SK-N-MC (cell line): ENCODE results near the gene ZMYND15.

Experiments
- EZH2 ChIP-seq: fragments of 200-600 bp; sonication (generic); IDR thresholded peaks from one replicate; pipeline ENCODE4 v1.6.1; 2017; ENCODE audit warnings: antibody characterized with exemption
- FOXP2 ChIP-seq: optimal IDR thresholded peaks from 2 replicates; pipeline ENCODE3; 2011; ENCODE audit warnings: mild to moderate bottlenecking, moderate library complexity; ENCODE audit not compliant: insufficient read depth; ENCODE audit errors: extremely low read length, control extremely low read depth
- POLR2AphosphoS5 ChIP-seq: IDR thresholded peaks from 2 replicates; pipeline ENCODE4 v1.6.1; 2012; ENCODE audit warnings: mild to moderate bottlenecking, low read depth, low read length, borderline replicate concordance

DNA sequence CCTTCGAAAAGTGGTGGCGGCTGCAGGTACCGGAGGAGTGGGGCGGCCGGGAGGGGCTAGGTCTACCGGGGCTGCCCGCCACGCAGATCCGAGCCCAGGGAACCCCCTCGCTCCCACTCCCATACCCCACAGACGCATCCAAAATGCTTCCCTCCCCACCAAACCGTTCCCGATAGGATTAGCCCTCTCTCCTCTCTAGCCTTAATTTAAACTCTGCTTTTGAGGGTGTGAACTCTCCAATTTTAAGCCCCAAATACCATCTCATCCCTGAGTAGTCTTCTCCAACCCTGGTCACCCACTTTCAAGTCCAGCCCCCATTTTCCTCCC is 355 bp downstream of the ZMYND15 start:
- TF ChIP-seq EZH2 (no peak), POLR2AphosphoS5 (no peak), FOXP2 (no peak)
